GM12872 (cell line): ENCODE measurements around the gene RACK1.

Source experiments
- TF ChIP-seq, protein P1 (sequence below): IDR thresholded peaks from 3 replicates; pipeline ENCODE4 v1.5.1; 2011; ENCODE audit warnings: low read depth, mild to moderate bottlenecking, low read length, moderate library complexity; ENCODE audit not compliant: insufficient read depth

RACK1 gene

DNA sequence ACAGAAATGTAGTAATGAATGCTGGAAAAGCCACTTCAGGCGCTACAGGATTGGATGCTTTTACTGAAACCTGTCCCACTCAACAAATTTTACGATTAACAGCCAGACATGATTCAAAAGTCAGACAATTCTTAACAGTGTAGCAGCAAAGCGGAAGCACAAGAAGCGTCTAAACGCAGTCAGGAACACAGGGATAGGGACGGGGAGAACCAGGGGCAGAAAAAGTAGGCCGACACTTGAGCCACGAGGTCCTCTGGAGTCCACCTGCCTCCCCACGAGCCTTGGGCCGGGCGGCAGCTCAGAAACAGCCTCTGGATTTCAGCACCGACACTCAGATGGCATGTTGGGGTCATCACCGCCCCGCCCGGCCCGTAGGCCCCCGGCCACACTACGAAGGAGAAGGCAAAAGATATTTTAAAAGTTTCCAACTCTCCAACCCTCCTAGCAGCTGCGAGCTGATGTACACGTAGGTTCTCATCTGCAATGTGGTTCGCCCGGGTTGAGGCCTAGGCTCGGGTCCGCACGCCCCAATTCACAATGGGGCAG is 615 bp downstream of the RACK1 start:
- TF ChIP-seq, protein P1, sequence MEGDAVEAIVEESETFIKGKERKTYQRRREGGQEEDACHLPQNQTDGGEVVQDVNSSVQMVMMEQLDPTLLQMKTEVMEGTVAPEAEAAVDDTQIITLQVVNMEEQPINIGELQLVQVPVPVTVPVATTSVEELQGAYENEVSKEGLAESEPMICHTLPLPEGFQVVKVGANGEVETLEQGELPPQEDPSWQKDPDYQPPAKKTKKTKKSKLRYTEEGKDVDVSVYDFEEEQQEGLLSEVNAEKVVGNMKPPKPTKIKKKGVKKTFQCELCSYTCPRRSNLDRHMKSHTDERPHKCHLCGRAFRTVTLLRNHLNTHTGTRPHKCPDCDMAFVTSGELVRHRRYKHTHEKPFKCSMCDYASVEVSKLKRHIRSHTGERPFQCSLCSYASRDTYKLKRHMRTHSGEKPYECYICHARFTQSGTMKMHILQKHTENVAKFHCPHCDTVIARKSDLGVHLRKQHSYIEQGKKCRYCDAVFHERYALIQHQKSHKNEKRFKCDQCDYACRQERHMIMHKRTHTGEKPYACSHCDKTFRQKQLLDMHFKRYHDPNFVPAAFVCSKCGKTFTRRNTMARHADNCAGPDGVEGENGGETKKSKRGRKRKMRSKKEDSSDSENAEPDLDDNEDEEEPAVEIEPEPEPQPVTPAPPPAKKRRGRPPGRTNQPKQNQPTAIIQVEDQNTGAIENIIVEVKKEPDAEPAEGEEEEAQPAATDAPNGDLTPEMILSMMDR: no peak

DNA sequence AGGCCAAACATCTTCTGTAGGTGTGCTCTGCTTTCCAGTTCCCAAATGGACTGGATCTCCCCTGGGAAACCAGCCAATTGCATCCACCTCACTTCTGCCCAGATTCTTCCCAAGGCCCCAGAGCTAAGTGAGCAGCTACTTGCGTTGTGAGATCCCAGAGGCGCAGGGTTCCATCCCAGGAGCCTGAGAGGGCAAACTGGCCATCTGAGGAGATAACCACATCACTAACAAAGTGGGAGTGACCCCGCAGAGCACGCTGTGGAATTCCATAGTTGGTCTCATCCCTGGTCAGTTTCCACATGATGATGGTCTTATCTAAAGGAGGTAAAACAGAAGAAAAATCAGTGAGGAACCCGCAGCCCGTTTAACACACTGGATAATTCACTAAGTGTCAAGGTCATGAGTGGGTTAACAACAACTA is 1.7 kb downstream of the RACK1 start:
- TF ChIP-seq, protein P1: no peak

DNA sequence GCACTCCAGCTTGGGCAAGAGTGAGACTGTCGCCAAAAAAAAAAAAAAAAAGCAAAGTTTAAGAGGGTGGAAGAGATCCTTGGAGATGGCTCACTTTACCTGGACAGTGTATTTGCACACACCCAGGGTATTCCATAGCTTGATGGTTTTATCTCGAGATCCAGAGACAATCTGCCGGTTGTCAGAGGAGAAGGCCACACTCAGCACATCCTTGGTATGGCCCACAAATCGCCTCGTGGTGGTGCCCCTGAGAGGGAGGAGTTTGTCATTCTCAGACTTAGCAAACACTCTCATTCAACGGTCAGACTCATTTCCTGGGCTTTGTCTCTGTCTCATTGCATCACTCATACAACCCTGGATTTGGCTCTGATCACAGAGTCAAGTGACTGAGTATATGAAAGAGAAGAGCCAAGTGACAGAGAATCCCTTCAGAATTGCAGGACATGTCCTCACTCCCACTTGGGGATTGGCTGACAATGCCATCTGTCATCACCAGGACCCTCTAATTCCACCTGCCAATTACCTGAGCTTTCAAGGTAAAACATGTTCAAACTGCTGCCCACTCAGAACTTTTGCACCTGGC is 2.2 kb downstream of the RACK1 start:
- TF ChIP-seq, protein P1: no peak

DNA sequence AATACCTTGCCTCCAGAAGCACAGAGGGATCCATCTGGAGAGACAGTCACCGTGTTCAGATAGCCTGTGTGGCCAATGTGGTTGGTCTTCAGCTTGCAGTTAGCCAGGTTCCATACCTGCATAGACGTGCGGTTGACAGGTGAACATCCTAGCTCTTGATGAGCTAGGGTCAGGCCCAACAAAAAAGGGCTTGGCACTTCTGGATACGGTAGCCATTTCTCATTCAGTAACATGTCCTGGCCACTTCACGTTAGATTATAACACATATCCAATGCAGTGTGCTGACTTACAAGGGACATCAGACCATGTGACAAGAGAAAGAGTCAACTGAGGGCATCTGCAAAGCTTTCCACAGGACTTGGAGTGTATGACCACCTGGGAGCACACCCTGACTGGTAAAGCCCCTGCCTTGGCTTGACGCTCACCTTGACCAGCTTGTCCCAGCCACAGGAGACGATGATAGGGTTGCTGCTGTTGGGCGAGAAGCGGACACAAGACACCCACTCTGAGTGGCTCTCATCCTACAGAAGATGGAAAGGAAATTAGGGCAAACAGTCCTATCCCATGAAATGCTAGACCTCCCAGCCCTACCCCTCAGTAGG is 4.5 kb downstream of the RACK1 start:
- TF ChIP-seq, protein P1: no peak

DNA sequence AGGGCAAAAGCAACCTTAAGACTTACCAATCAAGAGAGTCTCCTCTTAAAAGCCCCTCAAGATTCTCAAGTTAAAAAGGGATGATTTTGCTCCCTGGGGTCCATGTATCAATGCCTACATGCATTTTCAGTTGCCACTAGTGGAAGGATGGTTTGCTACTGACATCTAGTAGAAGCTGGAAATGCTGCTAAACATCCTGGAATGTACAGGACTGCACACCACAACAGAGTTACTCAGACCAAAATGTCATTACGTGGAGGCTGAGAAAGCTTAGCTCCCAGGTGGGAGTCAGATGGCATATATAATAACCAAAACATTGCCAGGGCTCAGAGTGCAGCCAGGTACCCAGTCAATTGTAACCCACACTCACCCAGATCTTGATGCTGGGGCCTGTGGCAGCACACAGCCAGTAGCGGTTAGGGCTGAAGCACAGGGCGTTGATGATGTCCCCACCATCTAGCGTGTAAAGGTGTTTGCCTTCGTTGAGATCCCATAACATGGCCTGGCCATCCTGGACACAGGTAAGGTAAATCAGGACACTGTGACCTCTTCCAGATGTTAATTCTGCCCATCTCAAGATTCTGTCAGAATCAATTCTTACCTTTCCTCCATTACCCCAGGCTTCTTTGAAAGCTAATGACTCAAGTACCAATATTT is 5.8 kb downstream of the RACK1 start:
- TF ChIP-seq, protein P1: no peak

DNA sequence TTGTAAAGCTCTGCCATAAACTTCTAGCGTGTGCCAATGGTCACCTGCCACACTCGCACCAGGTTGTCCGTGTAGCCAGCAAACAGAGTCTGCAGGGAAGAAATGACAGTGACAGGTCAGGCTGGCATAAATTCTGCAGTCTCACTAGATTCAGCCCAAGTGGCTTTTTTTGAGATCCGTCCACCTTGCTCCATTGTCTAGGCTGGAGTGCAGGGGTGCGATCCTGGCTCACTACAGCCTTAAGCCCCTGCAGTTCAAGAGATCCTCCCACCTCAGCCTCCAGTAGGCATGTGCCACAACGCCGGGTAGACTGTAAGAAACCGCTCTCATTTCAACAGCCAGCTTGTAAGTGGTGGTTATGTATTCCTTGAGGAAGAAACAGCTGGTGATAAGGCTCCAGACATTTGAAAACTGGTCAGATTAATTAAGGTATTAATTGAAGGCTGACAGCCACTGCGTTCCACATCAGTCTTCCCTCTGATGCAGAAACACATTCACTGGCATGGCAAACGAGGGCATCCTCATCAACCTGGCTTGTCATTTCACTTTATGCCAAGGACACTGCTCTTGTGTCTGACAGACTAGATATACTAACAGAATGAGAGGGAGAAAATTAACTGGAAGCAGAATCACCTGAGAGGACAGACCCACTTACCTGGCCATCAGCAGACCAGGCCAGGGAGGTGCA is 6.6 kb downstream of the RACK1 start:
- TF ChIP-seq, protein P1: no peak

DNA sequence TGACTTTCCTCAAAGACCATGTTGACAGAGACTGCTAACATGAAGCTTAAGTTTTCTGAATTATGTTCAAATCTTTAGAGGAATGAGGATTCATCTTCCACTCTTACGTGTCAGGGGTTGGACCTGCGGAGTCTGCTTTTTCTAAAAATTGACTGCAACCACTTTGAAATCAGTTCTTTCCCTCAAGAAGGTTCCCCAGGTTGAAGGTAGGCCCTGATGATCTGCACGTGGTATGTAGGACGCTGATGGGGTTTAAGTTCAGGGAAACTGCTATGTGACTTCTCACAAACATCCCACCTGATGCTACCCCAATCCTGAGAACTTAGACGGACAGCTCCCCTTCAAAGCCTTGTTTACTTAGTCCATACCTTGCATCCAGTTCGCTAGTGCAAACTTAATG is 7.2 kb downstream of the RACK1 start:
- TF ChIP-seq, protein P1: no peak
